Measurements from ENCODE around the gene HBS1L.

Gene HBS1L

DNA sequence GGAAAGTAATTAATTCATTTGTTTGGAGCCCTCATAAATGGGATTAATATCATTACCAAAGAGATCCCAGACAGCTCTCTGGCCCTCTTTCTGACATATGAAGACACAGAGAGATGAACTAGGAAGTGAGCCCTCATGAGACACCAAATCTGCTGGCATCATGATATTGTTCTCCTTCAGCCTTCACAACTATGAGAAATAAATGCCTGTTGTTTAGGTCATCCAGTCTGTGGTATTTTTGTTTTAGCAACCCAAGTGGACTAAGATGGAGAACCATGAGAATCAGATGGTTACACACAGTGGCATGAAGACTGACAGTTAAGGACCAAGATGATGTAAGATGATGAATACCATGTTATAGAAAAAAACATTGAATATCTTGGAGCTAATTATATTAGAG is 16.9 kb upstream of the HBS1L start:
- TF ChIP-seq, protein P1, sequence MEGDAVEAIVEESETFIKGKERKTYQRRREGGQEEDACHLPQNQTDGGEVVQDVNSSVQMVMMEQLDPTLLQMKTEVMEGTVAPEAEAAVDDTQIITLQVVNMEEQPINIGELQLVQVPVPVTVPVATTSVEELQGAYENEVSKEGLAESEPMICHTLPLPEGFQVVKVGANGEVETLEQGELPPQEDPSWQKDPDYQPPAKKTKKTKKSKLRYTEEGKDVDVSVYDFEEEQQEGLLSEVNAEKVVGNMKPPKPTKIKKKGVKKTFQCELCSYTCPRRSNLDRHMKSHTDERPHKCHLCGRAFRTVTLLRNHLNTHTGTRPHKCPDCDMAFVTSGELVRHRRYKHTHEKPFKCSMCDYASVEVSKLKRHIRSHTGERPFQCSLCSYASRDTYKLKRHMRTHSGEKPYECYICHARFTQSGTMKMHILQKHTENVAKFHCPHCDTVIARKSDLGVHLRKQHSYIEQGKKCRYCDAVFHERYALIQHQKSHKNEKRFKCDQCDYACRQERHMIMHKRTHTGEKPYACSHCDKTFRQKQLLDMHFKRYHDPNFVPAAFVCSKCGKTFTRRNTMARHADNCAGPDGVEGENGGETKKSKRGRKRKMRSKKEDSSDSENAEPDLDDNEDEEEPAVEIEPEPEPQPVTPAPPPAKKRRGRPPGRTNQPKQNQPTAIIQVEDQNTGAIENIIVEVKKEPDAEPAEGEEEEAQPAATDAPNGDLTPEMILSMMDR (IDR thresholded peaks at IDR 0.05; ENCODE audit: control insufficient read depth, extremely low read depth, insufficient read depth): no peak
- H3K4me3 ChIP-seq (ENCODE audit: low read depth, low read length): no peak overlapping the region
- DNase-seq (ENCODE audit: low read depth): no peak

DNA sequence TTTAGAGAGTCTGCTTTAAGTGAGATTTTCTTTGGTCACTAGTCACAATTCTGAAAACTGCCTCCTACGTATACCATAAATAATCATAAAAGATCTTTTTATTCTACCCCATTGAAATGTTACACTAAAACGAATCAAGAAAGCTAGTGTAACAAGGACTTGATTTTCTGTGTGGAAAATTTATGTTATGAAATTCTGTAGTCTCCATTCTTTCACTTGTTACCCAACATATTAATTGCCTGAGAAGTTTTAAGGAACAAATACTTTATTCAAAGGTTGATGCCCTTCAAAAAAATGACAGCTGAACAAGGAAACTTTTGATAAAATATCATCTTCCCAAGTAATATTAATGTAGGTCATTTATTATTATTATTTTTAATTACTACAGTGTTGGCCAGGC is 13.3 kb upstream of the HBS1L start:
- no peak for DNase-seq (ENCODE audit: low read depth)
- no peak overlapping the region for H3K4me3 ChIP-seq (ENCODE audit: low read depth, low read length)
- TF ChIP-seq, protein P1 (IDR thresholded peaks at IDR 0.05; ENCODE audit: control insufficient read depth, extremely low read depth, insufficient read depth): no peak

DNA sequence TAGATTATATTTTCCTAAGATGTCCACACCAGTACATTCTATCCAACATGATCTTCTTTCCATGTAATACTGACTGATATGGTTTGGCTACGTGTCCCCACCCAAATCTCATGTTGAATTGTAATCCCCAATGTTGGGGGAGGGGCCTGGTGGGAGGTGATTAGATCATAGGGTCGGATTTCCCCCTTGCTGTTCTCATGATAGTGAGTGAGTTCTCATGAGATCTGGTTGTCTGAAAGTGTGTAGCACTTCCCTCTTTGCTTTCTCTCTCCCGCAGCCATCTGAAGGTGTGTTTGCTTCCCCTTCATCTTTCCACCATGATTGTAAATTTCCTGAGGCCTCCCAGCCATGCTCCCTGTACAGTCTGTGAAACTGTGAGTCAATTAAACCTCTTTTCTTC is 12.2 kb upstream of the HBS1L start:
- TF ChIP-seq, protein P1 (IDR thresholded peaks at IDR 0.05; ENCODE audit: control insufficient read depth, extremely low read depth, insufficient read depth): no peak
- DNase-seq (ENCODE audit: low read depth): no peak
- H3K4me3 ChIP-seq (ENCODE audit: low read depth, low read length): no peak overlapping the region

DNA sequence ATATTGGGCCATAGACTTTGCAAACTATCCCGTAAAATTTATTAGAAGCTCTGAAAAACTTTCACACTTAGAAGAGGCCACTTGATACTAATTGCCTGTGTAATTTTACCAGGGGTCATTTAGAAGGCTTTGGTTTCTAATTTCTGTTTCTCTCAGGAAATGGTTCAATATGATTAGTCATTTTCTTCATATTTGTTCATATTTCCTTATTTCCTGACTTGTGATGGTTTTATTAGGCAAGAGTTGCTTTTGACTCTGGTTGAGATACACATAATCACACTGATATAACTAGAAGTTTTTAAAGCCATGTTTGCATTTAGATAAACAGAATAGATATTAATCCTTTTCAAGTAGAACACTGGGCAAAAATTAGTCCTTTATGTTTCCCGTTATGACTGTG is 11.8 kb upstream of the HBS1L start:
- DNase-seq (ENCODE audit: low read depth): no peak
- H3K4me3 ChIP-seq (ENCODE audit: low read depth, low read length): no peak overlapping the region
- TF ChIP-seq, protein P1 (IDR thresholded peaks at IDR 0.05; ENCODE audit: control insufficient read depth, extremely low read depth, insufficient read depth): no peak

DNA sequence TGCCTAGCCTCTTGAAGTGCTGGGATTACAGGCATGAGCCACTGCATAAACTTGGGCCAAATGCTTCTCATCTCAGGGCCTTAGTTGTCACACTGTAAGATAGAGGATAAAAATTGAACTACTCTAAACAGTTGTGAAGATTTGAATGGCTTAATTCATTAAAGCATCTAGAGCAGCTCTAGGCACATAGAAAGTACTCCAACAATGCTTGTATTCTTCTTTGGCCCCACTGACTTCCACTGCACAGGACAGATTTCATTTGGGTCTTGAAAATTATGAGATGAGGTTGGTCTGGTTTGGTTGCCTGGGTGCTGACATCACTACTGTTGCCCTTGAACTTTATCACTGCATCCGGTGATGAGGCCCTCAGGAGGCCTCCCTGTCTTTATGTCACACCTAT is 10.0 kb upstream of the HBS1L start:
- no peak for DNase-seq (ENCODE audit: low read depth)
- no peak overlapping the region for H3K4me3 ChIP-seq (ENCODE audit: low read depth, low read length)
- TF ChIP-seq, protein P1 (IDR thresholded peaks at IDR 0.05; ENCODE audit: control insufficient read depth, extremely low read depth, insufficient read depth): no peak

DNA sequence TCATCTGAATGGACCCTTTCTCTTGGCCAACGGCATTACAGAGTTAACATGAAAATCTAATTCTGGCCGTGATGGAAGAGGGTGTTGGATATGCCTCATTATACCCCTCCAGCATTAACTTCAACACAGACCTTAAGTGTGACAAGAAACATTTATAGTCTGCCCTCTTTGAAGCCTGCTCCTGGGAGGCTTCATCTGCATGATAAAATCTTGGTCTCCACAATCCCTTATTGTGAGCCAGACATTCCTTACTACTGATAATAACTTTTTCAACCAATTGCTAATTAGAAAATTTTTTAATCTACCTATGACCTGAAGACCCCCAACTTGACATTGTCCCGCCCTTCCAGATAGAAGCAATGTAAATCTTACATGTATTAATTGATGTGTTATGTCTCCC is 9.3 kb upstream of the HBS1L start:
- TF ChIP-seq, protein P1 (IDR thresholded peaks at IDR 0.05; ENCODE audit: control insufficient read depth, extremely low read depth, insufficient read depth): no peak
- DNase-seq (ENCODE audit: low read depth): no peak
- no peak overlapping the region for H3K4me3 ChIP-seq (ENCODE audit: low read depth, low read length)

DNA sequence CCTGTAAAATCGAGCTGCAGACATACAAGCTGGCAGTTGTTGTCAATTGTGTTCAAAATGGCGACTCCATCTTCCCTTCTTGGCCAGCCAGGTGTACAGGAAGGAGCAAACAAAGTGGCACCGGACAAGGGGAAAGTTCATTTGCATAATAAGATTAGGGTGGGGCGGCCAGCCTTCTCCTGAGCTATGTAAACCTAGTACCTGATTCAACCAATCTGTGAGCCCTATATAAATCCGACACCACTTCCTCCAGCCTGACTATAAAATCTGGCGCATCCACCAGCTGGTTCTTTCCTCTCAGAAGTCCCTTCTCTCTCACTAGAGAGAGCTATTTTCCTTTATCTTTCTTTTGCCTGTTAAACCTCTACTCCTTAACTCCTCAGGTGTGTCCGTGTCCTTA is 8.1 kb upstream of the HBS1L start:
- DNase-seq (ENCODE audit: low read depth): peak; percentile 38
- TF ChIP-seq, protein P1 (IDR thresholded peaks at IDR 0.05; ENCODE audit: control insufficient read depth, extremely low read depth, insufficient read depth): no peak
- H3K4me3 ChIP-seq (ENCODE audit: low read depth, low read length): no peak overlapping the region

Measured in LNCaP clone FGC (cell line).